ENCODE results near the gene MTCL1. TPM values are rescaled to one million over a fixed set of nuclear protein-coding genes. Genes with fewer than 3 reads are reported as not detected.

The MTCL1 gene
- total RNA-seq, 1 experiment from 2014 or later: 22.7 TPM

- H2AFZ ChIP-seq (ENCODE audit: low read depth, low read length, poor library complexity, severe bottlenecking): no peak overlapping the region
- H3K4me1 ChIP-seq (ENCODE audit: control insufficient read depth in 1 of 2, insufficient read depth in 2 of 2, low read length in 2 of 2): no peaks in the 10 kb centered on the region
- DNase-seq (ENCODE audit: low read depth, low spot score): no peak
- no peaks in the 10 kb centered on the region for H3K27me3 ChIP-seq (ENCODE audit: insufficient read depth, low read length)
- TF ChIP-seq EZH2phosphoT487 (IDR thresholded peaks at IDR 0.05; ENCODE audit: borderline replicate concordance) (no peak), SRF (IDR thresholded peaks at IDR 0.05; ENCODE audit: low read depth) (no peak), CTCF (IDR thresholded peaks at IDR 0.05 in 2 of 3, conservative IDR thresholded peaks at IDR 0.05 in 1 of 3; ENCODE audit: borderline replicate concordance in 1 of 3, insufficient read depth in 1 of 3, low read depth in 2 of 3, low read length in 2 of 3) (no peak), TCF7L2 (IDR thresholded peaks at IDR 0.05; ENCODE audit: borderline replicate concordance, extremely low read depth, insufficient read depth, insufficient read length) (no peak), POLR2AphosphoS5 (IDR thresholded peaks at IDR 0.05; ENCODE audit: low read depth, low read length) (no peak), REST (IDR thresholded peaks at IDR 0.05; ENCODE audit: low read depth) (no peak), ZFX (IDR thresholded peaks at IDR 0.05) (no peak), ZNF274 (IDR thresholded peaks at IDR 0.05; ENCODE audit: low read depth, low read length) (no peak), SIN3A (IDR thresholded peaks at IDR 0.05; ENCODE audit: low read depth) (no peak), MAX (IDR thresholded peaks at IDR 0.05) (no peak), EZH2 (IDR thresholded peaks at IDR 0.05) (no peak), POLR2A (IDR thresholded peaks at IDR 0.05; ENCODE audit: borderline replicate concordance, extremely low read depth, insufficient read depth, insufficient read length) (no peak), ATF3 (IDR thresholded peaks at IDR 0.05) (no peak), CBX3 (IDR thresholded peaks at IDR 0.05; ENCODE audit: low read depth) (no peak), EGR1 (IDR thresholded peaks at IDR 0.05; ENCODE audit: low read depth) (no peak), RAD21 (IDR thresholded peaks at IDR 0.05; ENCODE audit: low read depth) (no peak), FOSL1 (IDR thresholded peaks at IDR 0.05; ENCODE audit: low read depth) (no peak), ZBTB33 (IDR thresholded peaks at IDR 0.05; ENCODE audit: extremely low read depth, insufficient replicate concordance, low read length) (no peak), YY1 (IDR thresholded peaks at IDR 0.05; ENCODE audit: extremely low read depth, insufficient replicate concordance, low read depth, low read length) (no peak), JUND (IDR thresholded peaks at IDR 0.05) (no peak)
- H3K79me2 ChIP-seq (ENCODE audit: insufficient read depth, low read length): no peaks in the 10 kb centered on the region
- H3K9me3 ChIP-seq (ENCODE audit: control insufficient read depth in 1 of 2, insufficient read depth in 1 of 2, low read depth in 1 of 2, low read length in 2 of 2): no peaks in the 10 kb centered on the region
- H3K9me2 ChIP-seq (ENCODE audit: insufficient read depth): no peaks in the 10 kb centered on the region
- intact Hi-C loops (cut with micrococcal nuclease): no loop called here
- ChIA-PET RAD21 (ENCODE audit: low non-redundant PET in 1 of 2, low total read pairs in 2 of 2, uncharacterized antibody in 2 of 2, unreplicated experiment in 2 of 2) (no interaction called here), POLR2A (no interaction called here), CTCF (no interaction called here)
- H3K27ac ChIP-seq (ENCODE audit: low read depth, low read length): no peak overlapping the region
- no peak overlapping the region for H3K4me3 ChIP-seq (replicated peaks in 1 of 2; ENCODE audit: low read depth in 1 of 2, low read length in 2 of 2)
- BruUV-seq (replicated peaks): no TSS peak
- no peak overlapping the region for H3K9ac ChIP-seq (ENCODE audit: low read length)
- H3K36me3 ChIP-seq (ENCODE audit: control insufficient read depth in 1 of 2, insufficient read depth in 2 of 2, low read length in 2 of 2): peaks cover 8 to 17% of the 10 kb centered on the region in 2 experiments; a peak in 2 of 4 replicates
- ATAC-seq: no peak
- no peak overlapping the region for H3K4me2 ChIP-seq (ENCODE audit: low read length)
- no peaks in the 10 kb centered on the region for H4K20me1 ChIP-seq (ENCODE audit: insufficient read depth)
These were observed 107.3 kb downstream of the MTCL1 start for GRCh38 chr18:8812631-8813030.

Data from HCT116 (cell line).